Brain microvascular endothelial cell (primary cell): ENCODE results near the gene AKR7A3.

Experiments used
- DNase-seq: peaks from one replicate; pipeline ENCODE4 v3.0.0-alpha.2; 2020
- H3K27ac ChIP-seq: fragments of 250-450 bp; sonication (Bioruptor Pico); 2 replicates; pipeline ENCODE4 v1.5.1; 2020; ENCODE audit warnings: mild to moderate bottlenecking, moderate library complexity
- H3K27me3 ChIP-seq: fragments of 250-450 bp; sonication (Bioruptor Pico); replicated peaks from 2 replicates; pipeline ENCODE4 v1.5.1; 2020; ENCODE audit warnings: mild to moderate bottlenecking
- H3K36me3 ChIP-seq: fragments of 250-450 bp; sonication (Bioruptor Pico); replicated peaks from 2 replicates; pipeline ENCODE4 v1.5.1; 2020; ENCODE audit warnings: mild to moderate bottlenecking
- H3K4me3 ChIP-seq: 2 replicates; pipeline ENCODE4 v1.5.1; 2011; ENCODE audit warnings: low read depth, mild to moderate bottlenecking, control low read depth, low read length, moderate library complexity
- in situ Hi-C: cut with HindIII; loops from 2 replicates; pipeline ENCODE4 v1.10.0; 2017; ENCODE audit warnings: low sequenced_read_pairs, low pct_ligation_motif_present
- TF ChIP-seq, protein P1 (sequence below): IDR thresholded peaks from 2 replicates; pipeline ENCODE4 v1.5.1; 2011; ENCODE audit warnings: low read depth, mild to moderate bottlenecking, moderate library complexity, low read length, control low read depth, inconsistent platforms; ENCODE audit errors: missing control alignments

The AKR7A3 gene

DNA sequence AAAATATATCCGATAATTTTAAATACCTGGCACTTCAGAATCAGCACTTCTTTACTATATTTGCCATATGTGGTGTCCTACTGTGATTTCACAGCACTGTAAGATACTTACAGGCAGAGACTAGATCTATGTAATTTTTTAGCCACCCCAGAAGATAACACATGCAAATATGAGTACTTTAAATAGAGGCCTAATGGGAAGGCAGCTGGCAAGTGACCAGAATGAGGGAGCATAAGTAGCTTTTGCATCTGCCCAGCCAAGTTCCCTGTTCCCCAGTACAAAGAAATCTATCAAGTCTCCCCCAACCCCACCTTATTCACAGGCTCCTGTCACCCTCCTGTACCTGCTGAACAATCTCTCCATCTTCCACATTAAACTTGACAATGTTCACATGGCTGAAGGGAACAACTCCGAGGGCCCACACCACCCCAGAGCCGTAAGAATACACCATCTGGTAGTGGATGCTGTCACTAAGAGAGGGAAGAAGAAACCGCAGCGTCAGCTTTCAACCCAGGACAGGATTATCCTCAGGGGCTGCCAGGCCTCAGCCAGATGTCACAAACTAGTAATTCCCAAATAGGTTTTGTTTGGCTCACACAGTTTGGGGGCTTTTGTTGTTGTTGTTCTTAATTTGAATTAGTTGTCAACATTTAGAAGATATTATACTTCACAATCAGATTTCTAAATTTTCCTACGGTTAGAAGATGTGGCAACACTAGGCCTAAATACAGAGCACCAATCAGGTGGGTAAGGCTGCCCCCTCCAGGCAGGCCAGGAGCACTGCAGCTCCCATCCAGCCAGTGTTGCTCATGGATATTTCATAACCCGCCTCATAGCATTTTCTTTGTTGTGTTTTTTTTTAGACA, 47.7 kb downstream of the AKR7A3 start:
- Histone ChIP-seq H3K36me3 (peaks cover 82% of the 10 kb centered on the region), H3K4me3 (no peak overlapping the region), H3K27me3 (no peaks in the 10 kb centered on the region), H3K27ac (no peak overlapping the region)
- in situ Hi-C loops: no loop called here
- peak; percentile 64 for DNase-seq
- TF ChIP-seq, protein P1, sequence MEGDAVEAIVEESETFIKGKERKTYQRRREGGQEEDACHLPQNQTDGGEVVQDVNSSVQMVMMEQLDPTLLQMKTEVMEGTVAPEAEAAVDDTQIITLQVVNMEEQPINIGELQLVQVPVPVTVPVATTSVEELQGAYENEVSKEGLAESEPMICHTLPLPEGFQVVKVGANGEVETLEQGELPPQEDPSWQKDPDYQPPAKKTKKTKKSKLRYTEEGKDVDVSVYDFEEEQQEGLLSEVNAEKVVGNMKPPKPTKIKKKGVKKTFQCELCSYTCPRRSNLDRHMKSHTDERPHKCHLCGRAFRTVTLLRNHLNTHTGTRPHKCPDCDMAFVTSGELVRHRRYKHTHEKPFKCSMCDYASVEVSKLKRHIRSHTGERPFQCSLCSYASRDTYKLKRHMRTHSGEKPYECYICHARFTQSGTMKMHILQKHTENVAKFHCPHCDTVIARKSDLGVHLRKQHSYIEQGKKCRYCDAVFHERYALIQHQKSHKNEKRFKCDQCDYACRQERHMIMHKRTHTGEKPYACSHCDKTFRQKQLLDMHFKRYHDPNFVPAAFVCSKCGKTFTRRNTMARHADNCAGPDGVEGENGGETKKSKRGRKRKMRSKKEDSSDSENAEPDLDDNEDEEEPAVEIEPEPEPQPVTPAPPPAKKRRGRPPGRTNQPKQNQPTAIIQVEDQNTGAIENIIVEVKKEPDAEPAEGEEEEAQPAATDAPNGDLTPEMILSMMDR: peak; percentile 93

GRCh38 chr1:19239876-19240275, 48.7 kb downstream of the AKR7A3 start:
- TF ChIP-seq, protein P1: no peak
- no peak for DNase-seq
- H3K27me3 ChIP-seq: no peaks in the 10 kb centered on the region
- no peak overlapping the region for H3K4me3 ChIP-seq
- H3K36me3 ChIP-seq: peaks cover 87% of the 10 kb centered on the region
- H3K27ac ChIP-seq: no peak overlapping the region
- in situ Hi-C loops: no loop called here

GRCh38 chr1:19234224-19234623, 54.3 kb downstream of the AKR7A3 start:
- H3K27me3 ChIP-seq: no peaks in the 10 kb centered on the region
- H3K27ac ChIP-seq: no peak overlapping the region
- TF ChIP-seq, protein P1: no peak
- DNase-seq: no peak
- peaks cover 83% of the 10 kb centered on the region for H3K36me3 ChIP-seq
- H3K4me3 ChIP-seq: no peak overlapping the region
- in situ Hi-C loops: no loop called here
